Measurements from ENCODE around the gene MBD2. TPM values are rescaled to one million over a fixed set of nuclear protein-coding genes. Genes with fewer than 3 reads are reported as not detected.

MBD2 gene
- total RNA-seq, 1 experiment from 2014 or later: 79.1 TPM

- Histone ChIP-seq H3K4me3 (replicated peaks in 1 of 2; ENCODE audit: low read depth in 1 of 2, low read length in 2 of 2) (no peak overlapping the region), H3K9ac (ENCODE audit: low read length) (no peak overlapping the region), H3K9me3 (ENCODE audit: control insufficient read depth in 1 of 2, insufficient read depth in 1 of 2, low read depth in 1 of 2, low read length in 2 of 2) (no peaks in the 10 kb centered on the region), H3K27me3 (ENCODE audit: insufficient read depth, low read length) (no peaks in the 10 kb centered on the region), H2AFZ (ENCODE audit: low read depth, low read length, poor library complexity, severe bottlenecking) (no peak overlapping the region), H3K36me3 (ENCODE audit: control insufficient read depth in 1 of 2, insufficient read depth in 2 of 2, low read length in 2 of 2) (peaks cover 5 to 14% of the 10 kb centered on the region in 2 experiments; a peak in 3 of 4 replicates), H3K4me1 (ENCODE audit: control insufficient read depth in 1 of 2, insufficient read depth in 2 of 2, low read length in 2 of 2) (peaks cover 12 to 32% of the 10 kb centered on the region in 2 experiments), H3K79me2 (ENCODE audit: insufficient read depth, low read length) (no peaks in the 10 kb centered on the region), H4K20me1 (ENCODE audit: insufficient read depth) (no peaks in the 10 kb centered on the region), H3K27ac (ENCODE audit: low read depth, low read length) (no peak overlapping the region), H3K4me2 (ENCODE audit: low read length) (no peak overlapping the region), H3K9me2 (ENCODE audit: insufficient read depth) (no peaks in the 10 kb centered on the region)
- TF ChIP-seq SRF (IDR thresholded peaks at IDR 0.05; ENCODE audit: low read depth) (no peak), REST (IDR thresholded peaks at IDR 0.05; ENCODE audit: low read depth) (no peak), ZFX (IDR thresholded peaks at IDR 0.05) (no peak), POLR2A (IDR thresholded peaks at IDR 0.05; ENCODE audit: borderline replicate concordance, extremely low read depth, insufficient read depth, insufficient read length) (no peak), SP1 (IDR thresholded peaks at IDR 0.05; ENCODE audit: low read depth) (no peak), EZH2 (IDR thresholded peaks at IDR 0.05) (no peak), EGR1 (IDR thresholded peaks at IDR 0.05; ENCODE audit: low read depth) (no peak), CTCF (IDR thresholded peaks at IDR 0.05 in 2 of 3, conservative IDR thresholded peaks at IDR 0.05 in 1 of 3; ENCODE audit: borderline replicate concordance in 1 of 3, insufficient read depth in 1 of 3, low read depth in 2 of 3, low read length in 2 of 3) (no peak), RAD21 (IDR thresholded peaks at IDR 0.05; ENCODE audit: low read depth) (no peak), ZNF274 (IDR thresholded peaks at IDR 0.05; ENCODE audit: low read depth, low read length) (no peak), JUND (IDR thresholded peaks at IDR 0.05) (no peak), ZBTB33 (IDR thresholded peaks at IDR 0.05; ENCODE audit: extremely low read depth, insufficient replicate concordance, low read length) (no peak)
- no TSS peak for BruUV-seq (replicated peaks)
- intact Hi-C loops (cut with micrococcal nuclease): no loop called here
- ATAC-seq (no peak), DNase-seq (ENCODE audit: low read depth, low spot score) (no peak)
- ChIA-PET RAD21 (ENCODE audit: low non-redundant PET in 1 of 2, low total read pairs in 2 of 2, uncharacterized antibody in 2 of 2, unreplicated experiment in 2 of 2) (no interaction called here), POLR2A (no interaction called here), CTCF (no interaction called here)
These were observed 70.2 kb downstream of the MBD2 start for GRCh38 chr18:54154231-54154630.

Data from HCT116 (cell line).